GM19239 (cell line): ENCODE results near the gene PARM1.

Experiments used
- DNase-seq: peaks from one replicate; pipeline ENCODE4 v3.0.0; 2011; ENCODE audit warnings: low spot score; ENCODE audit not compliant: insufficient read length
- FAIRE-seq: peaks from 2 replicates; lab custom pipeline; 2011; peaks lifted over from hg19 to GRCh38; lab: Jason Lieb, UNC

PARM1 gene

DNA sequence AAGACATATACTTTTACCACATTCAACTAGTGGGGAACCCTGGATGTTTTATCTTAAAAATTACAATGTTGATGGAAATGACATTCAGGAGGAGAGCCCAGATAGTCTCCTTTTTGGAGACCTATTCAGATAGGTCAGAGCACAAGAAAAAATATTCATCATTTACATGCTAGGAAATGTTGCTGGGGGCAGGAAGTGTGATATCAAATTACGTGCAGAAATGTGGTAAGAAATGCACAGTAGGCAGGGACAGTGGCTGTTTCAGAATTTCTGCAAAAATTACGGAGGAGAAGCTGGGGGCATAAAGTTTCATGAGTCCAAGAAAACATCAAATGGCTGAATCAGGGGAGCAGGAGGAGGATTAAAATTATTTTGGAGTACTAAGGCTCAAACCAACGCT lies 8.2 kb downstream of the PARM1 start:
- no peak for DNase-seq
- no peak for FAIRE-seq

DNA sequence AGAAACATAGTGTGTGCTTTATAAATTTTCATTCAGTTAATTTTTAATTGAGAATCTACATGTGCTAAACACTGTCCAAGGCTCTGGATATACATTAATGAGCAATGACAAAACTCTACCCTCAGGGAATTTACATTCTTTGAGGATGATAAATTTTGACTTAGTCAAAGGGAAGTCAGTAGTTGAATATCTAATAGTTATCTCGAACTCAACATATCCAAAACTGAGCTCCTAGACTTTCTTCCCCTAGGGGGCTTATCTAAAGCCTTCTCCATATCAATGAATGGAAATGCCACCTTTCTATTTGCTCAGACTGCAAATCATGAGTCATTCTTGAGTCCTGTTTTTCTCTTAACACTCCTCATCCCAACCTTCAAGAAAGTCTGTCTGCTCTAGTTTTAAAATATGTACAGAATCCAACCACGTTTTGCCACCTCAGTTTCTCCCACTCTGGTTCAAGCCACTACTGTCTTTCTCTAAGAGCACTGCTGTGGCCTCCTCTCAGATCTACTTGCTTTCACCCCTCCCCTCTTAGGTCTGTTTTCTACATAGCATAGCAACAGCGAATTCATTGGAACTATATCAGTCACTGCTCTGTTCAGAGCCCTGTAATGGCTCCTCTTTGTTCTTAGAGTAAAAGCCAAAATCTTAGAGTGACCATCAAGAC lies 9.5 kb downstream of the PARM1 start:
- FAIRE-seq = no peak
- no peak for DNase-seq

DNA sequence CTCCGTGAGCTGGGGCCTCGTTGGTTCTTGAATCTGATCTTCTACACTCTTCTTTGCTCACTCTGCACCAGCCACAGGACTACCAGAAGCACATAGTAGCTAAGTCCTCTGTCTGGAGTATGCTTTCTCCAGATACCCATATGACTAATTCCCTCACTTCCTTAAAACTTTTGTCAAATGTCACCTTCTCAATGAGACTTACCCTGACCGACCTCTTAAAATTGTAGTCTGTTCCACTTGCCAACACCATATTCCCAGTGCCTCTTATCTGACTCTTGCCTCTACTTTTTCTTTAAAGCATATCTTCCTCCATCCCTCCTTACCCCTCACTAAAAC lies 10.0 kb downstream of the PARM1 start:
- DNase-seq (no peak), FAIRE-seq (no peak)

DNA sequence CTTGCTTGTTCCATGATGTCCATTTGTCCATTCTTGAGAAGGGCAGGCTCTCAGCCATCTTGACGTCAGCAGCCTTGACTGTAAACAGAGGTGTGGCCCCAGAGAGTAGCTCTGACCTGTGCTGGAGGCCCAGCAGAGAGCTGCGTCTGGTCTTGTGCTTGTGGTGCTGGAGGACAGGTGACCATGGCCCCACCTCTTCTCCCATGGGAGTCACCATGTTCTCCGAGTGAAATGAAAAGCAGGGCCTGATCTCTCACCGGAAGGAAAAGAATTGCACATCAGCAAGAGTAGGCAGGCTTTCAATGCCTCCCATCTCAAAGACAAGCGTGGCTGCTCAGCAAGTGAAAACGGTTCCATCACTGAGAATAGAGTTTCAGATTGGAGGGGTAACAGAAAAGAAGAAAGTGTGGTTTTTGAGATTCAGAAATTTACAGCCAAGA lies 11.5 kb downstream of the PARM1 start:
- FAIRE-seq (no peak), DNase-seq (no peak)

DNA sequence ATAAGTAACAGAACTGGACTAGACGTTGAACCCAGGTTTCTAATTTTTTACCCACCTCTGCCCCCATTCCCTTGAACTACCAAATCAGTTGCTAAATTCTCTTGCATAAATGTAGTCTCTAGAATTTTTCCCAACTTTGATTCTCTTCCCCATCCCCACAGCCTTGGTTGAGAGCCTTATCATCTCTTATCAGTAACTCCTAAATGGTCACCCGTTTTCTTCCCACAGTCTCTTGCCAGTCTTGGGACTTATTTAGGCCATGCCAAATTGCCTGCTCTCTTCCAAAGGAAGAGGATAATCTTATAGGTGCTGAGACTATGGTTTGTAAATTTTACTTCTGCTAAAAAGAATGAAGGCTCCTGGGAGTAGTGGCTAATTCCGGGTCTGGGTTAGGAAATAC lies 13.3 kb downstream of the PARM1 start:
- no peak for FAIRE-seq
- DNase-seq = no peak

DNA sequence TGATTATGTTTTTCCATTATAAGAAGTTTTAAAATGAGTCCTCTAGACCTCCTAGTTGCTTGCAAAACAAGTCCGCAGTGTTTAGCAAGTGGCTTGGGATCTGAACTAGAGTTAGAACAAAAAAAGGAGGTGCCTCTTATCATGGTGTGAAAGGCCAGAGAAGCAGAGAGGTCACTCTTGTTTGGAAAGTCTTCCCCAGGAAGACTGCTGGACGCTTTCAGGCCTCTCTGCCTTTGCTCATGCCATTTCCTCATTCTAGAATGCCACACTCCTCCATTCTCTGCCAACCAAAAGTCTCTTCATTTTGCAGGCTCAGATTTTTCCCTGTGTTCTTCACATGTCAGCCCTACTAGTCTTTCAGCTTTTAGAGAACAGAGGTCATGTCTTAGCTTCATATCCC lies 14.9 kb downstream of the PARM1 start:
- no peak for FAIRE-seq

DNA sequence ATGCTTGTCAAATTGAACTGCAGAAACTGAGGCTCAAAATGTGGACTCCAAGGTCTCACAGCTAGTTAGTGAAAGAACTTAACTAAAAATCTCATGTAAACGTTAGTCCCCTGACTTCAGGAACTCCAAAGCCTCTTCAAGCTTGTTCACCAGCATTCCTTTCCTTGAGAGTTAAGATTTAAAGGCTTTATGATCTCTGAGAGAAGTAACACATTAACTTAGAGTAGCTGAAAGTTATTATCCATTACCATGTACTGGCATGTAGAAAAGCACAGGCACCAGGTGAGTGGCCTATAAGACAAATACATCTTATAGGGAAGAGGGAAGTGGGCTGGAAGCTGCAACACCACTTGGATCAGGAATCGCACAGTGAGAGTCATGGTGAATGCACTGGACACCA lies 15.3 kb downstream of the PARM1 start:
- DNase-seq = no peak
- FAIRE-seq = no peak

More for the DNA sequence above, 14.9 kb downstream of the PARM1 start:
- no peak for DNase-seq

DNA sequence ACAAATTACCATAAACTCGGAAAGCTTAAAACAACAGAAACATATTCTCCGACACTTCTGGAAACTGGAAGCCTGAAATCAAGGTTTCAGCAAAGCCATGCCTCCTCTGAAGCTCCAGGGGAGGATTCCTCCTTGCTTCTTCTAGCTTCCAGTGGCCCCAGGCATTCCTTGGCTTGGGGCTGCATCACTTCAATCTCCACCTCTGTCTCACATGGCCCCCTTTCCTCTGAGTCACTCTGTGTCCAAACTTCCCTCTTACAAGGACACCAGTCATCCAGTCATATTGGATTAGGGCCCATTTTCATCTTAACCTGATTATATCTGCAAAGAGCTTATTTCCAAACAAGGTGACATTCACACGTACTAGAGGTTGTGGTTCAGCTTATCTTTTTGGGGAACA lies 17.3 kb downstream of the PARM1 start:
- no peak for DNase-seq

DNA sequence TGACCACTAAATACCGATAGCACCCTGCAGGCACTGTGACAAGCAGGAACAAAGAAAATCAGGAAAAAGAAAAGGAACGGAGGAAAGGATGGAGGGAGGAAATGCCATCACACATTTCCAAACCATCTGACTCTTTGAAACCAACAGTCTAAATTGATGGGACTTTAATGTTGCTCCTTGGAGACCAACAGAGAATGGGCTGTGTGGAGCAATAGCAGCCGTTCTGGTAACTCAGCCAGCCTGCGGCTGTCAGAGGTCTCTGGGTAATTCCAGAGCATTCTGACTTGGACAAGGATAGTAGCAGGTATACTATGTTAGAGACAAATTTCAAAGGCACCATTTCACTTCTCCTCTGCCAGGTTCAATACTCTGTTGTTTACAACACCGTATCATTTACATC lies 18.0 kb downstream of the PARM1 start:
- FAIRE-seq (no peak), DNase-seq (no peak)

More for the DNA sequence above, 17.3 kb downstream of the PARM1 start:
- peak; percentile 18 for FAIRE-seq

DNA sequence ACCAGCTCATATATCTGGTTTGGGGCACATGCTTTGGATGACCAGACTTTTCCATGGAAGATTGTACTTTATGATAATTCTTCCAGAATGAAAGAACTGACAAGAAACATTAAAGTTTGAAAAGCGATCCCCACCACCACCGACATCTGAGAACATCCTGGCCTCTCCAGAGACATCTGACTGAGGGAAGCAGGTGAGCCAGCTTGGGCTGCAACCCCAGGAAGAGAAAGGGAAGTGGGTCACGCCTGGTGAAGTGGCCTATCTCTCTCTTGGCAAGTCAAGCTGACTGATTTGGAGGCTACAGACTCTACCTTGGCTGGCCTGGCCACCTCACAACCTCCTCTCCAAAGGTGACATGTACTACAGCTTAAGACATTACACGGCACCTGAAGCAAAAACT lies 20.7 kb downstream of the PARM1 start:
- FAIRE-seq = no peak

DNA sequence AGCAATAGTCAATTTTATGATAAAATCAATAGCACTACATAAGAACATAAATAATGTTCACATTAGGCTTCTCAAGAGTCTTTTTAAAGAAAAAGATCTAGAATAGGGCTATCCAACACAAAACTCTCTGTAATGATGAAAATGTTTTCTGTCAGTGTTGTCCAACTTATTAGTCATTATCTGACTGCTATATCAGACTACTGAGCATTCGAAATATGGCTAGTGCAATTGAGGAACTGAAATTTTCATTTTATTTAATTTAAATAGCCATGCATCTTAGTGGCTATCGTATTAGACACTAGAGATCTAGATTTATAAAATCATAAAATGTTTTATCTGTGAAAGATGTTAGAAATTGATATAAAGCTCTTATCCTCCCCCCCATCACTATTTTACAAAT lies 26.0 kb downstream of the PARM1 start:
- FAIRE-seq (no peak), DNase-seq (no peak)

More for the DNA sequence above, 20.7 kb downstream of the PARM1 start:
- DNase-seq = no peak

DNA sequence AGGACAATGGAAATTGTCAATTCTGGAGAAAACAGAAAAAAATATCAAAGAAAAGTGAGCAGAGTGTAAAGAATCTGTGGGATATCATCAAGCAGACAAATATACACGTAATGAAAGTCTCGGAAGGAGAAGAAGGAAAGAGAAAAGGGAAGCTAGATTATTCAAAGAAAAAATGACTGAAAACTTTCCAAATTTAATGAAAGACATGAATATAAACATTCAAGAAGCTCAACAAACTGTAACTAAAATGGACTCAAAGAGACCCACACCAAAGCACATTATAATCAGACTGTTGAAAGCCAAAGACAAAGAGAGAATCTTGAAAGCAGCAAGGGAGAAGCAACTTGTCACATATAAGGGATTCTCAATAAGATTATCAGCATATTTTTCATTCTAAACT lies 28.3 kb downstream of the PARM1 start:
- FAIRE-seq = no peak

DNA sequence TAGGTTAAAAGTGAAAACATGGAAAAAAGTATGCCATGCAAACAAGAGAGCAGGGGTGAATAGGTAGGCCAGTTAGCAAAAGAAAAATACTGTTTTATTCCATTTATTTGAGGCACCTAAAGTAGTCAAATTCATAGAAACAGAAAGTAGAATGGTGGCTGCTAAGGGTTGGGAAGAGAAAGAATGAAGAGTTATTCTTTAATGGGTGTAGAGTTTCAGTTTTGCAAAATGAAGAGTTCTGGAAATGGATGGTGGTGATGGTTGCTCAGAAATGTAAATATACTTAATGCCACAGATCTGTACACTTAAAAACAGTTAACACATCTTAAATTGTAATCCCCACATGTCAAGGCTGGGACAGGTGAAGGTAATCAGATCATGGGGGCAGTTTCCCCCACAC lies 29.7 kb downstream of the PARM1 start:
- peak; percentile 54 for FAIRE-seq
- DNase-seq = no peak

More for the DNA sequence above, 28.3 kb downstream of the PARM1 start:
- no peak for DNase-seq

DNA sequence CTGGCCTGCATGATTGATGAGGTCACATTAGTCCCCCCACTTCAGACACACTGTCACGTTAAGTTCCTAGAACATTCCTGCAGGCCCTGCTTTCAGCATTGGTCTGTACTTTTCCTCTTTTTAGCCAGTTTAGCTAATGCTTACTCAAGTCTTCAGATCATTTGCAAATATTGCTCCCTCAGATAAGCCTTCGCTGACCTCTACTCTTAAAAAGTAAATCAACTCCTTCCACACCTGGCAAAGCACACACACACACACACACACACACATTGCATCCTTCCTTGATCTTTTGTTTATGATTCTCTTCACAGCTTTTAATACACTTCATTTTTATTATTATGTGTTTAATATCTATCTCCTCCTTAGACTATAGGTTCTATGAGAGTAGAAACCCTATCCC lies 31.4 kb downstream of the PARM1 start:
- FAIRE-seq = no peak

DNA sequence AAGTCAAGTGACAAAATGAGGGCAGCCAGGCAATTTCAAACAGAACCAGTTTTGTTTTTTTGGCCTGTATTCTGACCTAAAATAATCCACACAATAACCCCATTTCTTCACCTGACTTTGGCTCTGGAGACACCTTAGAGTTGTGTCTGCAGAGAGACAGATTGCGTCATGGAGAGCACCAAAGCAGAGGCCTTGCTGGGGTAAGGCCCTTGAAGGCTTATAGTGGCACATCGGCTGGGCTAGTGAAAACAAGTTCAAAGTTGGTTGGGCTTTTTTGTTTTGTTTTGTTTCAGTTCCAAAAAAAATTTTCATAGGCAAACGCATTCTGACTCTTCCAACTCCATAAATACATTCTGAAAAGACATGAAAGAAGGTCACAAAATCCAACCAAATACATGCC lies 34.4 kb downstream of the PARM1 start:
- DNase-seq = no peak
- FAIRE-seq = no peak

More for the DNA sequence above, 31.4 kb downstream of the PARM1 start:
- no peak for DNase-seq

DNA sequence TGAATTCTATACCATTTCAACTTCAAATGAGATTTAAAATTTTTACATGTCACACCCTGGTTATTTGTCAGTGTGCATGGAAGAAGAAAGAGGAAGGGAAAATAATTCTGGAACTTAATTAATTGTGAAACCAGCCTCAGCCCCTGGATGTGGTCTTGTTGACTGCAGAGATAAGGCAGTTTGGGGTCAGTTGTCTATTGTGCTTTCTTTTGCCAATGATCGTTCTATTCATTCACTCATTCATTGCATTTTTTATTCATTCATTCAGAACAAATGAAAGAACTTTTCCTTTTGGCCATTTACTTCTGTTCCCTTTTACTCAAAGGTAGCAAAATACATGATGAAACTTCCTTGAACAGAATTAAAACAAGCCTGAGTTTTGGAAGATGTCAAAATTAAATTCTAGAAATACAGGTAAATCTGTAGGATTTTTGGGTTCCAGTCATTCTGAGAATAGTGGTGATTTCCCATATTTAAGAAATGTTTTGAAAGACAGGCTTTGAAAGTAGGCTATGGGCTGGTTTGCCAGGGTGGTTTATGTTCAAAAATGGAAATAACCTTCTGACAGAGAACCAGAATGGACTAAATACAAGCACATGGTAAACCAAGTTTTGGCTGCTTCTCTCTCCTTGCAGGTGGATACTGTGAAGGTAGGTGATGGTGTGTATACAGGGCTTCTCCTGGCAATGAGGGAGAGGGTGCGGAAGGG lies 35.7 kb downstream of the PARM1 start:
- peak; percentile 78 for FAIRE-seq
- DNase-seq = no peak

DNA sequence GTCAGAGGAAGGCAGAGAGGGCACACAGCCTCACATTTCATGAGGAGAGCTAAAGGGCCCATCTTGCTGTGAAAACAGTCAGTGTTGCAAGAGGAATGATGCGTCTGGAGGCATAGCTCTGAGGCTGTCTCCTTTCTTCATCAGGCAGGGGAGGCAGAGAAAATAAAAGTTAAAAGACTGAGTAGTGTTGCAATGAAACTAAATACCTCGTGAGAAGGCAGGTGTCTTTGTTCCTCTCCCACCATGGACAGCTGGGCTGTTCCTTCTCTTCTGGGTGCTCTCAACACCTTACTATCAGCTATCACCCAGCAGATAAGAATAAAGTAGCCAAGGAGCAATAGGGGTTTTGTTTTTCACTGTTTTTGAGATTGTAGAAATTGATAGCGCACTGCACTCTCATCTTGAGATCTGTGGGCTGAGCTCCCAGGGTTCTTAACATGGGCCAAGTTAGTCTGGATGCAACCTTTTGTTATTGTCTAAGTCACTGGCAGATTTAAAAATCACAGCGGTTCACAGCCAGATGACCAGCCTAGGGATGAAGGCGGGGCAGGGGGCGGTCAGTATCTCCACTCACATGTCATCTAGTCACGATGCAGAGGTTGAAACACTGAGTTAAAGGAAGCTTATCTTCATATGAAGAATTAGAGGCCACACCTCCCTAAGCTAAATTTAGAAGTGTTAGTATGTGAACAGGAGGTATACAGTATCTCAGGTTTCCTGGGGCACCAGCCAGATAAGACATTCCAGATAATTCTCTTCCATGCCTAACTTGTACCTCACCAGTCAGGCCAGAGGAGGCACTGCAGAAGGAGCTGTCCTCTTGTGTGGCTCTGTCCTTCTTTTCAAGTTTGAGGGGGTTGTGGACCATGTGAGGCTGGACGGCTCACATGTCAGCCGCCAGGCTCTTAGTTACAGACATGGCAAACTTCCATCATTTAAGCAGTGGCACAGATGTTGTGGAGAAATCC lies 36.9 kb downstream of the PARM1 start:
- no peak for FAIRE-seq
- DNase-seq = no peak

DNA sequence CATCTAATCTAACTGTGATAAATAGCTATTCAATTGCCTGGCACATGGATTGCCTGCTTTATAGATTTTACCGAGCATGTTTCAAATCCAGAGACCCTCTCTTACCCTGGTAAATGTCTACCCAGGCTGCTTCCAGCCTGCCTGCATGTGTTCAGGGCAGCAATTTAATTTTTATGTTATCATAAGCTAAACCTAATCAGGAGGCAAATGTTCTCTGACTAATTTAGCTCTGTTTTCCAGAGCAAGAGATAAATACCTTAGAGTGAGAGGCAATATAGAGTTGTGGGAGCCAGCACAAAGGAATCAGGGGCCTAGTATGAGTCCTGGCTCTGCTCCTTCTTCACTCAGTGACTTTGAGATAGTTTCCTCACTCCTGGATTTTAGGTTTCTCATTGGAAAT lies 37.7 kb downstream of the PARM1 start:
- FAIRE-seq (no peak), DNase-seq (no peak)

DNA sequence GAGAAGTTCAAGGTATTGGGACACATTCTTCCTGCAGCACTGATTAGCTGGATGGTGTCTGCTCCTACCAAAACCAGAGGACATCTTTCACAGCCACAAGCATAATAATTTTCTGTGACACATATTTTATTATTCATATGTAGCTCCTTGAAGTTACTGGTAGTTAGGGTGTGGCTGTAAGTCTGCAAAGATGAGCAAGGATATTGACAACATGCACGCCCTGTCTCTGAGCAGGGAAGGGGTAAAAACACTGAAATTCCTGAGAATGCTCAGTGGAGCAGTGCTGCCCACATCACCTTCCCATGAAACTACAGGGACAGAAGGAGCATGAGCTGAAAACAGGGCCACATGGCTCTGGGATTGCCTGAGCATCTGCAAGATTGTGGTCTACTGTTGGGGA lies 38.9 kb downstream of the PARM1 start:
- DNase-seq (no peak), FAIRE-seq (no peak)

DNA sequence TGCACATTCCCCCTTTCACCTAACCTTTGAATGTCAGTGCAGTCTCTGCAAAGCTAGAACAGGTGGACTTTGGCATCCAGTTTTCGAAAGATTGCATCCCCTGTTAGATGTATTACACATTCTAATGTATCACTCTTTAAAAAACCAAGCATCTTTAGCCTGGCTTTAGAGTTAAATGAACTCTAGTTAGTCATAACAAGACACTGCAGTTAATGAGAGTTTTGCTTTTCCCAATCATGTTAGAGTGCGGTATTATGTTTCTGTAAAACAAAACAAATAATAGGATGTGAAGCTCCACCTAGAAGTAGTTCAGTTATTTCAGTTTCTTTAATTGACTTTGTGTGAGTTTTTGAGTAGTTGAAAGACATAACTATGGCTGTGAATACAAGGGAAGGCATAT lies 42.2 kb downstream of the PARM1 start:
- no peak for FAIRE-seq
- DNase-seq = no peak
